ENCODE measurements around the gene DNMT3A.
"Not testable (repeated sequence)": the region's sequence is repeated elsewhere in the genome, so short reads cannot be mapped to it uniquely, and the experiment has no call there.

DNMT3A gene

DNA sequence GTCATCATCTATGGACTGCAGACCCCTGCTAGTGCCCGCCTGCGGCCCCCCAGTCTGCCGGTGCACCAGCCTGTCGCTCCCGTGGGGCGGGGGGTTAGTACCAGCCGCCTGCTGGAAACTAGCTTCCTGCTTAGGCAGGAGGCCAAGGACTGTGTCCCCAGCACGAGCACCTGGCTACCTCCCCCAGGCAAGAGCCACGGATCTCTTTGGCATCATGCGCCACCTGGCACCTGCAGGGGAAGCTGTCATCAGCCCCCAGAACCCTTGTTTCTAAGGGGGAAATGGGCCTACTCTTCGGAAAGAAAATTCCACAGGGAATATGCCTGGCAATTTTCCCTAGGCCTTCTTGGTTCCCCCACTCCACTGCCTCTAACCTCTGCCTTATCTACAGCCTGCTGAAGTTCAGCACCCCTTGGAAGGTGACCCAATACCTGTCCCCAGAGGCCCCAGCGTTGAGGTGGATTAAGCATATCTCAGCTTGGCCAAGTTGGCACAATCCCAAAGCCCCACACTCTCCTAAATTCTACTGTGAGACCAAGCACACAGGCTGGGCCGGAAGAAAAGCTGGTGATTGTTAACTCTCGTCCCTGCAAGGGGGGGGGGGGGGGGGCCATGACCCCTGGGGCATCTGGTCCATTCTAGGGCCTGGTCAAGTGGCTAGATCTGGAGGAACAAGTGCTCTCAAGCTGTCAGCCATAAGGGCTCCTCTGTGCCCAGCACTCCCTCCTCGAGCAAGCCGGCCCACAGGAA lies 111.4 kb downstream of the DNMT3A start:
- DNase-seq: no peak

GRCh38 chr2:25229279-25230197 lies 112.2 kb downstream of the DNMT3A start:
- DNase-seq: no peak

DNA sequence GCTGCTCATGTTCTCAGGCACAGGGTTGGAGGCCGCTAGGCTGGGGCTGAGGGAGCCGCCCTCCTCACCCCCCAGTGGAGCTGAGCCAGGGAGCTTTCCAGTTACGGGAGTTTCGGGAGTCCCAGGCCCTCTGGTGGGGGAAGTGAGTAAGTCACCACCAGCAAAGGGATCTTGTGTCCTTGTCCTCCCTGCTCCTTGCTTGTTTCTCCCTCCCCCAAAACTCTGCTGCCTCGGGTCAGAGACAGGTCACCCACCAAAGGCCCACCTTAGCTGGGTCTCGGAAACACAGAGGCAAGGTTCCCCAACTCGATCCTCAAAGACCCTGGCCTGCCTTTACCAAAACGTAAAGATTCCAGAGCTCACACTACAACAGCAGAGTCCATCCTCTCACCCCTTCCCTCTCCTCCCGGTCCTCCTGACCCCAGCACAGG lies 112.9 kb downstream of the DNMT3A start:
- peak in 1 of 2 donors; percentile 40 for DNase-seq

GRCh38 chr2:25227576-25227975 lies 114.1 kb downstream of the DNMT3A start:
- DNase-seq: no peak

DNA sequence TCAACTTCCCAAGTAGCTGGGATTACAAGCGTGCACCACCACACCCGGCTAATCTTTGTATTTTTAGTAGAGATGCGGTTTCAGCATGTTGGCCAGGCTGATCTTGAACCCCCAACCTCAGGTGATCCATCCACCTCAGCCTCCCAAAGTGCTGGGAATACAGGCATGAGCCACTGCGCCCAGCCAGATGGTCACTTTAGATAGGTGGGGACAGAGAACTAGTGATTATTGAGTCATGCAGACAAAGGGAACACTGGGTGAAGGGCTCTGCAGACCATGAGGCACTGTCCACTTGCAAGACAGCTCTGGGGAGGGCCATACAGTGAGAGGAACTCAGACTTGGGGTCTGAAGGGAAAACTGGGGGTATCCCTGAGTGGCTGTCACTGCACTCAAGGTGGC lies 114.9 kb downstream of the DNMT3A start:
- DNase-seq: no peak

GRCh38 chr2:25222477-25223121 lies 119.1 kb downstream of the DNMT3A start:
- DNase-seq: no peak

- DNase-seq: no peak
Observed at GRCh38 chr2:25221579-25221978, 120.1 kb downstream of the DNMT3A start.

DNA sequence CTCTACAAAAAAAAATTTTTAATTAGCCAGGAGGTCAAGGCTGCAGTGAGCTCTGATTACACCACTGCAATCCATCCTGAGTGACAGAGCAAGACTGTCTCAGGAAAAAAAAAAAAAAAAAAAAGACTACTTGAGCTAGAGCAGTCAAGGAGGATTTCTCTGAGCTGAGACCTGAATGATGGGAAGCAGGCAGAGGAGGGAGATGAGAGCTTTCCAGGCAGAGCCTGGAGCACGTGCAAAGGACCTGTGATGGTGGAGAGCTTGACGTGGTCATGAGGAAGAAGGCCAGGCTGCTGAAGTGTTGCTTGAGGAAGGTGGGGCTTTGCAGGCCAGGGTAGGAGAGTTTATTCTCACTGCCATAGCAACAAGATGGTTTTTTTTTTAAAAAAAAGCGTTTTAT lies 121.4 kb downstream of the DNMT3A start:
- DNase-seq: no peak

DNA sequence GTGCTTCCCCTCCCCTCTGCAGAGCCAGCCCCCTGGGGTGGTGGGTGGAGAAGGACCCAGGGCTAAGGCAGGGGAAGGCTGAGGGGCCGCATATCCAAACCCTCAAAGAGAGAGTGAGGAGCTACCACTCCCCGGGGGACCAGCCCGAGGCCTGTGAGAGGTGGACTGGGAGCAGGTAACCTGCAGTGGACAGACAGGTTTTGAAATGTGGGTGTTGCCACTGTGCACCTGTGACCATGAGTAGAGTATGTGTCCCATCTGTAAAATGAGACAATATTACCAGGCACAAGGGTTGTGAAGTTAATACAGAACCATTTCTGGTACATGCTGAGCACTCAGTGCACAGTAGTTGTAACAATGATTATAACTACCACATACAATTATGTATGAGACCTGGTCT lies 122.1 kb downstream of the DNMT3A start:
- DNase-seq: no peak

GRCh38 chr2:25218100-25218499 lies 123.6 kb downstream of the DNMT3A start:
- DNase-seq: no peak

- DNase-seq: peak; percentile 78 to 79
Observed at GRCh38 chr2:25215948-25216679, 125.6 kb downstream of the DNMT3A start.

DNA sequence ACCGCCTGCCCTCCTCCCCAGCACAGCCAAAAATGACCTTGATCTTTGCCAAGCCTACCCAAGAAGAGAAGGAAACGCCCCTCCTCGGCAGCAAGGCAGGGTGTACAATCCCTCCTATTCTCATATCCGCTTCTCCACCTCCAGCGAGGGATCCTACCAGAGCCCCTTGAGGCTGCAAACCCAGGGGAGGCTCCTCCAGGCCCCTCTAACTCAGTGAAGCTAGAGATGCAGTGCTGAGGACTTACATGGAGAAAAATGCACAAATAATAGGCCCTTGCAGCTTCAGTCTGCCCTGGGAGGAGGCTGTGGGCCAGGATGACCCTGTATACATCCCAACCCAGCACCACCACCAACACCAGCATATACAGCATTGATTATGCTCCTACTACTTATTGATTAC lies 126.5 kb downstream of the DNMT3A start:
- no peak for DNase-seq

GRCh38 chr2:25213229-25213628 lies 128.5 kb downstream of the DNMT3A start:
- no peak for DNase-seq

DNA sequence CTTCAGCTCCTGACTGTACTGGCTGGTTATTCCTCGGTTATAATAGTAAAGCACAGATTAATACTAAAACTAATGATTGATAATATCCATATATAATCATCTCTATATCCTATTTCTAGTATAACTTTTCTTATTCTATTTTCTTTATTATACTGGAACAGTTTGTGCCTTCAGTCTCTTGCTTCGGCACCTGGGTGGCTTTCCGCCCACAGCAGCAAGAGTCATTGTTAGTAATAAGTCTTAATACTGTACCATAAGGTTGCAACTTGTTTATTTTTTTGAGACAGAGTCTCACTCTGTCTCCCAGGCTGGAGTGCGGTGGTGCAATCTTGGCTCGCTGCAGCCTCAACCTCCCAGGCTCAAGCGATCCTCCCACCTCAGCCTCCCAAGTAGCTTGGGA lies 130.8 kb downstream of the DNMT3A start:
- not testable (repeated sequence) for DNase-seq

GRCh38 chr2:25207078-25207545 lies 134.6 kb downstream of the DNMT3A start:
- DNase-seq: no peak

DNA sequence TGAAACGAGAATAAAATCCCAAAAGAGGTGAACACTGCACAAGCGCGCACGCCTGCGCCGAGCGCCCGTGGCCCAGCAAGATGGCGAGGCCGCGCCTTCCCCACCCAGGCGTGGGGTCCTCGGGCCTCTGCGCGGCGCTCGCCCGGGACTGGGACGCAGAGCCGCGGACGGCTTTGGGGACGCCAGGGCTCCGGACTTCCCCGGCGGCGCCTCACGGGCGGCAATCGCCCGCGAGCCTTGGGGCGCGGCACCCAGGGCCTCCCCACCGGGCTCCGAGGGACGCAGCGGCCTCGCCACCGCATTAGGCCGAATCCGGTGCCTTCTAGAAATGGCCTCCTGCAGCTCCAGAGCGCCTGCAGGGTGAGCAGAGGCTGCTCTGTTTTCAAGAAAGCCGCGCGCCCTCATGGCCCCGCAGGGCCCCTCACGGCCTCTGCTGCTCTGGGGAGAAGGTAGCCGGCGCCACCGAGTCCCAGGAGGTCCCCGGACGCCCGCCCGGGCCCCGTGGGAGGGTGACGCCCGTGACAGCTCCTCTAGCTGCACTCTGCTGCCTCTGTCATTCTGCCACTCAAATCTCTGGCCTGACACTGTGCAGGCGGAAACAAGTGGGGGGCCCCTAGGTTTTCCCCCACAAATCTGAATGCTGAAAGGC lies 137.4 kb downstream of the DNMT3A start:
- no peak for DNase-seq

DNA sequence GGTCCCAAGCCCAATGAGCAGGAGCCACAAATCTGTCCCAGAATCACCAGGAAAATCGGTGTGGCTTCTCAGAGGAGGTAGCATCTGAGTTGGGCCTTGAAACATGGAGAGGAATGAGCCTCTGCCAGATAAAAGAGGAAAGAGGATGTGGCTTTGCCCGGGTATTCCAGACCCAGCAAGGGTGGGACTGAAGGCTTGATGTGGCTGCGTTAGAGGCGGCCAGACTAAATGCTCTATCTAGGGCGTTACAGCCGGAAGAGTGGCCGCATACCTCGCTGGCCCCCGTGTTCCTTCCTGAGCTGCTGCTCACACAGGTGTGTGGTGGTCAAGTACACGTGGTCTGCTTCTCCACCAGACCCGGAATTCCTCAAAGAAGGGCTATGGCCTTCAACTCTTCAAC lies 139.4 kb downstream of the DNMT3A start:
- DNase-seq: no peak

- DNase-seq: no peak
Observed at GRCh38 chr2:25201794-25202193, 139.9 kb downstream of the DNMT3A start.

DNA sequence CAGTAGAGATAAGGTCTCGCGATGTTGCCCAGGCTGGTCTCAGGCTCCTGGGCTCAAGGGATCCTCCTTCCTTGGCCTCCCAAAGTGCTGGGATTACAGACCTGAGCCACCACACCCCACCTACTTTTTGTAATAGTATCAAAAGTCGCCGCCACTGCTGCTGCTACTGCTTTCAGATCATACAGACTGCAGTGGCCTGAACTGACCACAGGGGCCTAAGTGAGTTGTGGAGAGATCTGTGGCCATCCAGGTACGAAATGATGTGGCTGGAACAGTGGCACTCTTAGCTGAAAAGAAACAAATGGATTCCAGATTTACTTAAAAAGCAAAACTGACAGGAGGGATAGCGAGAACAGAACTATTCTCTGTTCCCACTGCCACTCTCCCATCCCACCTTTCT lies 140.5 kb downstream of the DNMT3A start:
- no peak for DNase-seq

DNA sequence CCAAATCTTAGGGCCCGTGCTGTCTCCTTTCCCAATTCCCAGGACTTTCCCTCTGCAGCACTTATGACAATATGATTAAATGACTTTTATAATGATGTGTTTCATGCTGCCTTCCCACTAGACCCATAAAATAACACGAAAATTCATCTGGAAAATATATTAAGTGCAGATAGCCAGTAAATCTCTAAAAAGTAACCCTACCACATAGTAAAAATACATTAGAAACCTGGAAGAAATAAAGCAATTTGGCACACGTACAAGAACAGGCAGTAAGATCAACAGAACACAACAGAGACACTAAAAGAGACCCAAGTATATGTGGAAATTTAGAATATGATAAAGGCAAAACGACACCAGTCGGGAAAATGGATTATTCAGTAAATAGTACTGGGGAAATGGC lies 143.1 kb downstream of the DNMT3A start:
- no peak for DNase-seq

DNA sequence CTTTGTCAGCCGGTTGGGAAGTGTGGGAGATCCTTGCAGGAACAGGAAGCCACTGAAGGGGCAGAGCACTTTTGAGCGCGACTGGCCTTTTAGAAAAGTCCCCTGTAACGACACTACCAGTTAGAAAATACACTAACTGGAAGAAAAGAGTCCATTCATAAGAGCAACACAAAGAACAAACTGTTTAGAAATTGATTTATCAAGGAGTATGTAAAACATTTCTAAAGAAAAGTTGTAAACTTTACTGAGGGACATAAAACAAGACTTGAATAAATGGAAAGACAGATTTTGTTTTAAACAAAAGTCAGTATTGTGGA lies 143.6 kb downstream of the DNMT3A start:
- no peak for DNase-seq
